ENCODE results near the gene IFI35. TPM values are rescaled to one million over a fixed set of nuclear protein-coding genes. Genes with fewer than 3 reads are reported as not detected.
A peak's percentile ranks its signal among the peaks of the same experiment; 100 is the strongest.

The IFI35 gene
- total and polyA plus RNA-seq, 4 experiments from 2014 or later: 33.1 to 66.2 (median 47.9) TPM

DNA sequence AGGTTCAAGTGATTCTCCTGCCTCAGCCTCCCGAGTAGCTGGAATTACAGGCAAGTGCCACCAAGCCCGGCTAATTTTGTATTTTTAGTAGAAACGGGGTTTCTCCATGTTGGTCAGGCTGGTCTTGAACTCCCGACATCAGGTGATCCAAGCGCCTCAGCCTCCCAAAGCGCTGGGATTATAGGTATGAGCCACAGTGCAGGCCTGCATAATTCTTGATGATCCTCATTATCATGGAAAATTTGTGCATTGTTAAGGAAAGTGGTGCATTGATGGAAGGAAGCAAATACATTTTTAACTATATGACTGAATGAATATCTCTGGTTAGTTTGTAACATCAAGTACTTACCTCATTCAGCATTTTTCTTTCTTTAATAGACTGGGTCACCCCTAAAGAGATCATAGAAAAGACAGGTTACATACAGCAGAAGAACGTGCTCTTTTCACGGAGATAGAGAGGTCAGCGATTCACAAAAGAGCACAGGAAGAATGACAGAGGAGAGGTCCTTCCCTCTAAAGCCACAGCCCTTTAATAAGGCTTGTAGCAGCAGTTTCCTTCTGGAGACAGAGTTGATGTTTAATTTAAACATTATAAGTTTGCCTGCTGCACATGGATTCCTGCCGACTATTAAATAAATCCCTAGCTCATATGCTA lies 56.5 kb downstream of the IFI35 start:
- H3K27ac Mint-ChIP-seq: peak overlapping the region in 1 of 7 donors; percentile 57
- H3K9me3 Mint-ChIP-seq: no peaks in the 10 kb centered on the region
- H3K4me1 ChIP-seq (ENCODE audit: insufficient read depth, low read length): no peaks in the 10 kb centered on the region
- no peak overlapping the region for H3K27ac ChIP-seq (ENCODE audit: low read depth, low read length)
- POLR2A ChIA-PET (ENCODE audit: partially characterized antibody): no interaction called here
- H3K4me3 Mint-ChIP-seq: no peak overlapping the region
- no peak for DNase-seq
- intact Hi-C loops (cut with micrococcal nuclease): no loop called here
- CTCF ChIA-PET (ENCODE audit: partially characterized antibody): interaction anchor here (1.2 kb wide), 1 partner anchor 39 kb away, joined by 3 read pairs; no protein-coding TSS in a partner anchor
- no peaks in the 10 kb centered on the region for H3K27me3 ChIP-seq (ENCODE audit: insufficient read depth, low read length)
- no peaks in the 10 kb centered on the region for H3K36me3 Mint-ChIP-seq
- H3K4me3 ChIP-seq (ENCODE audit: low read length in 2 of 2): no peak overlapping the region
- no peaks in the 10 kb centered on the region for H3K9me3 ChIP-seq (ENCODE audit: control insufficient read depth in 1 of 2, low read length in 2 of 2)
- no peaks in the 10 kb centered on the region for H3K36me3 ChIP-seq (ENCODE audit: insufficient read depth, low read length)
- no peaks in the 10 kb centered on the region for H3K4me1 Mint-ChIP-seq
- no peaks in the 10 kb centered on the region for H3K27me3 Mint-ChIP-seq

Other genes with a start within 250 kb of the IFI35 start
- not detected for gene RAMP2, start 245.6 kb upstream of the IFI35 start, total RNA-seq
- not detected for gene RAMP2, start 245.6 kb upstream of the IFI35 start, polyA plus RNA-seq
- gene VPS25, start 233.3 kb upstream of the IFI35 start, total RNA-seq: 10 to 100 TPM; 39.3 to 43.6 TPM
- gene VPS25, start 233.3 kb upstream of the IFI35 start, polyA plus RNA-seq: 10 to 100 TPM; 39.8 to 63.3 TPM
- under 1 TPM; 0.14 to 0.41 TPM for gene WNK4, start 226.2 kb upstream of the IFI35 start, total RNA-seq
- not detected for gene WNK4, start 226.2 kb upstream of the IFI35 start, polyA plus RNA-seq
- 10 to 100 TPM; 27.7 to 30.1 TPM for gene COA3, start 208.1 kb upstream of the IFI35 start, total RNA-seq
- 100 to 1,000 TPM; 110 to 153 TPM for gene COA3, start 208.1 kb upstream of the IFI35 start, polyA plus RNA-seq
- gene CNTD1, start 207.9 kb upstream of the IFI35 start, total RNA-seq: not detected
- under 1 TPM; 0.22 to 0.43 TPM for gene CNTD1, start 207.9 kb upstream of the IFI35 start, polyA plus RNA-seq
- gene BECN1, start 182.5 kb upstream of the IFI35 start, total RNA-seq: 100 to 1,000 TPM; 103 to 104 TPM
- gene BECN1, start 182.5 kb upstream of the IFI35 start, polyA plus RNA-seq: 100 to 1,000 TPM; 135 to 190 TPM
- gene PSME3, start 173.4 kb upstream of the IFI35 start, total RNA-seq: 10 to 100 TPM; 65.1 to 69.9 TPM
- 100 to 1,000 TPM; 125 to 171 TPM for gene PSME3, start 173.4 kb upstream of the IFI35 start, polyA plus RNA-seq
- gene AOC2, start 162.2 kb upstream of the IFI35 start, total RNA-seq: 1 to 10 TPM; 2.7 TPM
- gene AOC2, start 162.2 kb upstream of the IFI35 start, polyA plus RNA-seq: under 1 TPM in 1 of 2 donors, not detected in 1; 0.17 TPM
- gene AOC3, start 155.6 kb upstream of the IFI35 start, total RNA-seq: 1 to 10 TPM in 1 of 2 experiments, under 1 TPM in 1; 0.58 to 1.2 TPM
- not detected for gene AOC3, start 155.6 kb upstream of the IFI35 start, polyA plus RNA-seq
- gene G6PC1, start 106.0 kb upstream of the IFI35 start, total RNA-seq: not detected
- not detected for gene G6PC1, start 106.0 kb upstream of the IFI35 start, polyA plus RNA-seq
- 10 to 100 TPM; 53.0 to 55.6 TPM for gene AARSD1, start 42.3 kb upstream of the IFI35 start, total RNA-seq
- gene AARSD1, start 42.3 kb upstream of the IFI35 start, polyA plus RNA-seq: 10 to 100 TPM; 37.7 to 42.6 TPM
- gene PTGES3L, start 26.7 kb upstream of the IFI35 start, total RNA-seq: under 1 TPM; 0.20 to 0.30 TPM
- gene PTGES3L, start 26.7 kb upstream of the IFI35 start, polyA plus RNA-seq: under 1 TPM in 1 of 2 donors, not detected in 1; 0.52 TPM
- 10 to 100 TPM; 24.1 to 25.5 TPM for gene RUNDC1, start 26.2 kb upstream of the IFI35 start, total RNA-seq
- gene RUNDC1, start 26.2 kb upstream of the IFI35 start, polyA plus RNA-seq: 10 to 100 TPM; 12.8 to 17.7 TPM
- gene RPL27, start 8.4 kb upstream of the IFI35 start, total RNA-seq: 1,000 to 10,000 TPM; 1,574 to 1,622 TPM
- gene RPL27, start 8.4 kb upstream of the IFI35 start, polyA plus RNA-seq: 1,000 to 10,000 TPM; 1,528 to 2,293 TPM
- 10 to 100 TPM; 61.5 to 67.5 TPM for gene VAT1, start 15.6 kb downstream of the IFI35 start, total RNA-seq
- gene VAT1, start 15.6 kb downstream of the IFI35 start, polyA plus RNA-seq: 10 to 100 TPM; 52.6 to 66.2 TPM
- gene RND2, start 18.4 kb downstream of the IFI35 start, total RNA-seq: under 1 TPM; 0.28 to 0.29 TPM
- gene RND2, start 18.4 kb downstream of the IFI35 start, polyA plus RNA-seq: under 1 TPM; 0.13 to 0.26 TPM
- 1 to 10 TPM; 4.8 to 6.0 TPM for gene BRCA1, start 118.6 kb downstream of the IFI35 start, total RNA-seq
- 1 to 10 TPM; 1.1 TPM for gene BRCA1, start 118.6 kb downstream of the IFI35 start, polyA plus RNA-seq
- gene NBR1, start 164.4 kb downstream of the IFI35 start, total RNA-seq: 10 to 100 TPM; 90.3 to 93.2 TPM
- 10 to 100 TPM; 66.1 to 76.3 TPM for gene NBR1, start 164.4 kb downstream of the IFI35 start, polyA plus RNA-seq
- gene TMEM106A, start 205.1 kb downstream of the IFI35 start, total RNA-seq: 10 to 100 TPM; 12.5 to 12.8 TPM
- 1 to 10 TPM; 1.5 to 3.5 TPM for gene TMEM106A, start 205.1 kb downstream of the IFI35 start, polyA plus RNA-seq
- 1 to 10 TPM; 1.3 to 2.1 TPM for gene CCDC200, start 221.8 kb downstream of the IFI35 start, total RNA-seq
- under 1 TPM in 1 of 2 donors, not detected in 1; 0.70 TPM for gene CCDC200, start 221.8 kb downstream of the IFI35 start, polyA plus RNA-seq
- 1,000 to 10,000 TPM; 2,221 to 3,168 TPM for gene RNU2-1, start 227.2 kb downstream of the IFI35 start, total RNA-seq
- not detected for gene RNU2-1, start 227.2 kb downstream of the IFI35 start, polyA plus RNA-seq

Measured in CD4-positive, alpha-beta memory T cell (primary cell).